ENCODE measurements around the gene CRYBA2.

The CRYBA2 gene

GRCh38 chr2:219022616-219023015 is 29.4 kb upstream of the CRYBA2 start:
- no peak for DNase-seq

GRCh38 chr2:219022041-219022440 is 28.8 kb upstream of the CRYBA2 start:
- no peak for DNase-seq

- DNase-seq: no peak
Measured at GRCh38 chr2:219021591-219021990, 28.4 kb upstream of the CRYBA2 start.

- DNase-seq: no peak
Measured at GRCh38 chr2:219020604-219021365, 27.6 kb upstream of the CRYBA2 start.

GRCh38 chr2:219019436-219019835 is 26.2 kb upstream of the CRYBA2 start:
- DNase-seq: no peak

GRCh38 chr2:219018726-219019125 is 25.5 kb upstream of the CRYBA2 start:
- no peak for DNase-seq

GRCh38 chr2:219018286-219018685 is 25.1 kb upstream of the CRYBA2 start:
- DNase-seq: no peak

GRCh38 chr2:219017201-219017931 is 24.1 kb upstream of the CRYBA2 start:
- DNase-seq: no peak

GRCh38 chr2:219016721-219017120 is 23.5 kb upstream of the CRYBA2 start:
- DNase-seq: no peak

- no peak for DNase-seq
Measured at GRCh38 chr2:219010873-219011272, 17.7 kb upstream of the CRYBA2 start.

GRCh38 chr2:219010162-219010756 is 17.0 kb upstream of the CRYBA2 start:
- DNase-seq: no peak

GRCh38 chr2:219009294-219009693 is 16.1 kb upstream of the CRYBA2 start:
- DNase-seq: no peak

- no peak for DNase-seq
Measured at GRCh38 chr2:219003979-219004378, 10.8 kb upstream of the CRYBA2 start.

- no peak for DNase-seq
Measured at GRCh38 chr2:219003267-219003634, 10.0 kb upstream of the CRYBA2 start.

- peak; percentile 53 for DNase-seq
Measured at GRCh38 chr2:219002395-219003266, 9.4 kb upstream of the CRYBA2 start.

- DNase-seq: peak; percentile 29
Measured at GRCh38 chr2:219001577-219002394, 8.6 kb upstream of the CRYBA2 start.

- no peak for DNase-seq
Measured at GRCh38 chr2:219001100-219001576, 7.9 kb upstream of the CRYBA2 start.

GRCh38 chr2:219000569-219000960 is 7.3 kb upstream of the CRYBA2 start:
- no peak for DNase-seq

- no peak for DNase-seq
Measured at GRCh38 chr2:218999881-219000568, 6.8 kb upstream of the CRYBA2 start.

- no peak for DNase-seq
Measured at GRCh38 chr2:218999021-218999880, 6.0 kb upstream of the CRYBA2 start.

Data from stimulated activated CD4-positive, alpha-beta T cell treated with anti-CD3 and anti-CD28 coated beads, Interleukin-4, amount 100 ng/mL, for 24 hours (primary cell).